ENCODE results near the gene CYP39A1. TPM values are rescaled to one million over a fixed set of nuclear protein-coding genes. Genes with fewer than 3 reads are reported as not detected.
"Not testable (repeated sequence)": the region's sequence is repeated elsewhere in the genome, so short reads cannot be mapped to it uniquely, and the experiment has no call there.

Gene CYP39A1
- total and polyA plus RNA-seq, 9 of the 15 experiments (the other 6 are each of a cell fraction or from before 2014, with no cell fraction given): not detected

DNA sequence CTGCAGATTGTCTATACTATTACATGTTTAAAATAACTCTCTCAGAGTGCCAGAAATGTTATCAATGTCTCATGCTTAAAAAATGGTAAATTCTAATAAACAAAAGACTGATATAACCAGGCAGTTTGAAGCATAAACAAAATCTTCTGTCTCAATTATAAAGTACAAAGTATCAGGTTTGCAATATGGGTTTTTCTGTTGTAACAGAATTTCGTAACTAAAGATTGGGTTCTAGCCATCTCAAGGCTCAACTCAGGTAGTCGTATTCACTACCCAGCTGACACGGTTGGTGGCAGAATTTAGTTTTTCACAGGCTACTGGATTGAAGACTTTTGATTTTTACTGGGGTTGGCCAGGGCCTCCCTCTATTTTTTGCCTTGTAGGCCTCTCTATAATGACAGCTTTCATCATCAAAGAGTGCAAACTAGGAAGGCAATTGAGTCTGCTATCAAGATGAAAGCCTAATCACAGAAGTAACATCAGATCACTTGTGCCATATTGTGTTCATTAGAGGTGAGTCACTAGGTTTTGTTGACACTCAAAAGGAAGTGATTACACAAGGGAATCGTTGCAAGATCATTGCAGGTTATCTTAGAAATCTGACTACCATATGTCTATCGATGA lies 3.6 kb downstream of the CYP39A1 start:
- intact Hi-C loops (cut with micrococcal nuclease): no loop called here
- H3K4me3 ChIP-seq: no peak overlapping the region
- BruUV-seq (replicated peaks): no TSS peak
- DNase-seq (ENCODE audit: extremely low read depth in 1 of 4, low spot score in 3 of 4) (no peak), FAIRE-seq (peak; percentile 11), ATAC-seq (no peak)
- H3K9ac ChIP-seq (ENCODE audit: insufficient read depth in 1 of 2, low read depth in 2 of 2, low read length in 2 of 2): no peak overlapping the region
- no peak overlapping the region for H2AFZ ChIP-seq (ENCODE audit: low read depth, low read length)
- WGBS (ENCODE audit: insufficient coverage, low coverage, missing lambda C conversion rate): under 1% methylated on average over 5 of the region's 5 CpGs
- H3K27me3 ChIP-seq (ENCODE audit: control insufficient read depth in 2 of 2, insufficient read depth in 2 of 2, low read length in 2 of 2): peaks cover 2 to 11% of the 10 kb centered on the region in 2 experiments; a peak in 3 of 5 replicates
- H4K20me1 ChIP-seq (replicated peaks; ENCODE audit: control insufficient read depth, insufficient read depth, low read length): no peaks in the 10 kb centered on the region
- in situ Hi-C loops (cut with MboI): no loop called here
- CTCF ChIA-PET (ENCODE audit: low intra/inter-chr PET ratio): no interaction called here
- H3K9me1 ChIP-seq (ENCODE audit: control insufficient read depth, insufficient read depth, low read length): no peaks in the 10 kb centered on the region
- no peaks in the 10 kb centered on the region for H3K9me3 ChIP-seq (replicated peaks; ENCODE audit: control insufficient read depth, insufficient read depth, low read depth, low read length)
- H3K4me2 ChIP-seq (ENCODE audit: insufficient read depth, low read length): no peak overlapping the region
- H3K27ac ChIP-seq (ENCODE audit: extremely low read depth, low read depth, low read length): no peak overlapping the region
- no peaks in the 10 kb centered on the region for H3K79me2 ChIP-seq (ENCODE audit: control insufficient read depth, insufficient read depth, low read length)
- H3K36me3 ChIP-seq (ENCODE audit: control insufficient read depth, insufficient read depth, low read length): no peaks in the 10 kb centered on the region
- POLR2A ChIA-PET: no interaction called here
- no peak for TF ChIP-seq ZNF780A (CRISPR knock-in tag; IDR thresholded peaks at IDR 0.05)
- TF ChIP-seq PML (IDR thresholded peaks at IDR 0.05; ENCODE audit: low read length): no peak
- no peak for TF ChIP-seq RBM34 (IDR thresholded peaks at IDR 0.05; ENCODE audit: borderline replicate concordance, insufficient read depth, low read length)
- no peak for TF ChIP-seq ZNF766 (CRISPR knock-in tag; conservative IDR thresholded peaks at IDR 0.05)
- TF ChIP-seq ZNF174 (CRISPR knock-in tag; IDR thresholded peaks at IDR 0.05): no peak
- TF ChIP-seq PHF21A (IDR thresholded peaks at IDR 0.05; ENCODE audit: borderline replicate concordance, low read depth): no peak
- TF ChIP-seq, protein P1, sequence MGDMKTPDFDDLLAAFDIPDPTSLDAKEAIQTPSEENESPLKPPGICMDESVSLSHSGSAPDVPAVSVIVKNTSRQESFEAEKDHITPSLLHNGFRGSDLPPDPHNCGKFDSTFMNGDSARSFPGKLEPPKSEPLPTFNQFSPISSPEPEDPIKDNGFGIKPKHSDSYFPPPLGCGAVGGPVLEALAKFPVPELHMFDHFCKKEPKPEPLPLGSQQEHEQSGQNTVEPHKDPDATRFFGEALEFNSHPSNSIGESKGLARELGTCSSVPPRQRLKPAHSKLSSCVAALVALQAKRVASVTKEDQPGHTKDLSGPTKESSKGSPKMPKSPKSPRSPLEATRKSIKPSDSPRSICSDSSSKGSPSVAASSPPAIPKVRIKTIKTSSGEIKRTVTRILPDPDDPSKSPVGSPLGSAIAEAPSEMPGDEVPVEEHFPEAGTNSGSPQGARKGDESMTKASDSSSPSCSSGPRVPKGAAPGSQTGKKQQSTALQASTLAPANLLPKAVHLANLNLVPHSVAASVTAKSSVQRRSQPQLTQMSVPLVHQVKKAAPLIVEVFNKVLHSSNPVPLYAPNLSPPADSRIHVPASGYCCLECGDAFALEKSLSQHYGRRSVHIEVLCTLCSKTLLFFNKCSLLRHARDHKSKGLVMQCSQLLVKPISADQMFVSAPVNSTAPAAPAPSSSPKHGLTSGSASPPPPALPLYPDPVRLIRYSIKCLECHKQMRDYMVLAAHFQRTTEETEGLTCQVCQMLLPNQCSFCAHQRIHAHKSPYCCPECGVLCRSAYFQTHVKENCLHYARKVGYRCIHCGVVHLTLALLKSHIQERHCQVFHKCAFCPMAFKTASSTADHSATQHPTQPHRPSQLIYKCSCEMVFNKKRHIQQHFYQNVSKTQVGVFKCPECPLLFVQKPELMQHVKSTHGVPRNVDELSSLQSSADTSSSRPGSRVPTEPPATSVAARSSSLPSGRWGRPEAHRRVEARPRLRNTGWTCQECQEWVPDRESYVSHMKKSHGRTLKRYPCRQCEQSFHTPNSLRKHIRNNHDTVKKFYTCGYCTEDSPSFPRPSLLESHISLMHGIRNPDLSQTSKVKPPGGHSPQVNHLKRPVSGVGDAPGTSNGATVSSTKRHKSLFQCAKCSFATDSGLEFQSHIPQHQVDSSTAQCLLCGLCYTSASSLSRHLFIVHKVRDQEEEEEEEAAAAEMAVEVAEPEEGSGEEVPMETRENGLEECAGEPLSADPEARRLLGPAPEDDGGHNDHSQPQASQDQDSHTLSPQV (IDR thresholded peaks at IDR 0.05): no peak
- no peak for TF ChIP-seq BRF1 (IDR thresholded peaks at IDR 0.05; ENCODE audit: borderline replicate concordance, extremely low read depth, insufficient read length)
- no peak for TF ChIP-seq EP300 (IDR thresholded peaks at IDR 0.05; ENCODE audit: low read length)
- no peak for TF ChIP-seq EWSR1 (IDR thresholded peaks at IDR 0.05; ENCODE audit: borderline replicate concordance, low read depth, partially characterized antibody)
- TF ChIP-seq TFAM (CRISPR knock-in tag; conservative IDR thresholded peaks at IDR 0.05): no peak
- H3K4me1 ChIP-seq (replicated peaks in 1 of 2; ENCODE audit: control insufficient read depth in 2 of 2, insufficient read depth in 2 of 2, low read length in 2 of 2): peaks cover 0 to 10% of the 10 kb centered on the region in 2 experiments; a peak in 2 of 5 replicates

DNA sequence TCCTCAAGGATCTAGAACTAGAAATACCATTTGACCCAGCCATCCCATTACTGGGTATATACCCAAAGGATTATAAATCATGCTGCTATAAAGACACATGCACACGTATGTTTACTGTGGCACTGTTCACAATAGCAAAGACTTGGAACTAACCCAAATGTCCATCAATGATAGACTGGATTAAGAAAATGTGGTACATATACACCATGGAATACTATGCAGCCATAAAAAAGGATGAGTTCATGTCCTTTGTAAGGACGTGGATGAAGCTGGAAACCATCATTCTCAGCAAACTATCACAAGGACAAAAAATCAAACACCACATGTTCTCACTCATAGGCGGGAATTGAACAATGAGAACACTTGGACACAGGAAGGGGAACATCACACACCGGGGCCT lies 4.5 kb downstream of the CYP39A1 start:
- H2AFZ ChIP-seq (ENCODE audit: low read depth, low read length); H3K79me2 ChIP-seq (ENCODE audit: control insufficient read depth, insufficient read depth, low read length); H3K4me1 ChIP-seq (replicated peaks in 1 of 2; ENCODE audit: control insufficient read depth in 2 of 2, insufficient read depth in 2 of 2, low read length in 2 of 2); BruUV-seq (replicated peaks); H3K27ac ChIP-seq (ENCODE audit: extremely low read depth, low read depth, low read length); H4K20me1 ChIP-seq (replicated peaks; ENCODE audit: control insufficient read depth, insufficient read depth, low read length); H3K4me2 ChIP-seq (ENCODE audit: insufficient read depth, low read length); H3K9ac ChIP-seq (ENCODE audit: insufficient read depth in 1 of 2, low read depth in 2 of 2, low read length in 2 of 2); in situ Hi-C loops (cut with MboI); FAIRE-seq; H3K36me3 ChIP-seq (ENCODE audit: control insufficient read depth, insufficient read depth, low read length); CTCF ChIA-PET (ENCODE audit: low intra/inter-chr PET ratio); H3K9me3 ChIP-seq (replicated peaks; ENCODE audit: control insufficient read depth, insufficient read depth, low read depth, low read length); H3K27me3 ChIP-seq (ENCODE audit: control insufficient read depth in 2 of 2, insufficient read depth in 2 of 2, low read length in 2 of 2); H3K9me1 ChIP-seq (ENCODE audit: control insufficient read depth, insufficient read depth, low read length); intact Hi-C loops (cut with micrococcal nuclease); H3K4me3 ChIP-seq; POLR2A ChIA-PET; DNase-seq (ENCODE audit: extremely low read depth in 1 of 4, low spot score in 3 of 4); ATAC-seq: not testable (repeated sequence)
- WGBS (ENCODE audit: insufficient coverage, low coverage, missing lambda C conversion rate): 0% methylated on average over 1 of the region's 4 CpGs

All from K562 (cell line).